Skeletal muscle tissue (tissue), 4 donors: ENCODE results near the gene STK11. TPM values are rescaled to one million over a fixed set of nuclear protein-coding genes. Genes with fewer than 3 reads are reported as not detected.

ENCODE experiments used
- H3K27ac ChIP-seq: one replicate; pipeline ENCODE4 v1.7.0; 2013; ENCODE audit warnings: mild to moderate bottlenecking, low read depth, low read length, inconsistent platforms
- H3K27me3 ChIP-seq, 3 donors: one replicate each; pipeline ENCODE4 v1.7.0; 2013; ENCODE audit warnings: low read length in 3 of 3; ENCODE audit not compliant: control insufficient read depth in 3 of 3, insufficient read depth in 3 of 3
- H3K36me3 ChIP-seq, 3 donors: one replicate each; pipeline ENCODE4 v1.7.0; 2013; ENCODE audit warnings: low read length in 3 of 3; ENCODE audit not compliant: control insufficient read depth in 3 of 3, insufficient read depth in 3 of 3
- H3K4me1 ChIP-seq, 3 donors: one replicate each; pipeline ENCODE4 v1.7.0; 2013; ENCODE audit warnings: low read length in 3 of 3, mild to moderate bottlenecking in 3 of 3; ENCODE audit not compliant: control insufficient read depth in 3 of 3, insufficient read depth in 3 of 3
- H3K4me3 ChIP-seq, 3 donors: one replicate each; pipeline ENCODE4 v1.7.0; 2013; ENCODE audit warnings: low read length in 3 of 3
- H3K9ac ChIP-seq, 3 donors: one replicate each; pipeline ENCODE4 v1.7.0; 2013; ENCODE audit warnings: low read length in 3 of 3, mild to moderate bottlenecking in 3 of 3, moderate library complexity in 2 of 3, low read depth in 1 of 3
- H3K9me3 ChIP-seq, 3 donors: one replicate each; pipeline ENCODE4 v1.7.0; 2013; ENCODE audit warnings: low read length in 3 of 3; ENCODE audit not compliant: control insufficient read depth in 3 of 3
- total RNA-seq: library from RNA; depleted of rRNA; stranded (reverse); fragments of >200 nt; gene quantifications from one replicate; pipeline ENCODE4 v1.2.3, GENCODE V29; 2014
- donor health status: Osteomylitis.

STK11 gene
- total RNA-seq, 1 donor from 2014 or later: 51.7 TPM

DNA sequence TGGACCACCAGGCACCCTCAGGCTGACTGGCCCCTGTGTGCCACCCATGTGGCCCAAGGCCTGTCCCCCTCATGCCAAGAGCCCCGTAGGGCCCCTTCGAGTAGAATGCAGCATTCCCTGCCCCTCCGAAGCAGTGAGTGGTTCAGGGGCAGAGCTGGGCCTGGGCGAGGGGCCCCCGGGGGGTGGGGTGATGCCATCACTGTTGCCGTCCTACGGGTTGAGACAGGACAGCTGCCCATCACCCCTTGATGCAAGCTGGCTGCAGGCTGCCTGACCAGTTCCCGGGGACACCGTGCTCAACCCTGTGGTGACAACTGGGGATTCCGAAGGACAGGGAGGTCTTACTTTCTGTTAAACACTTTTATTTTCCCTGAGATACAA is 36.2 kb upstream of the STK11 start:
- Histone ChIP-seq H3K4me1 (peaks cover 6 to 63% (median 18%) of the 10 kb centered on the region in 3 donors), H3K27ac (peak overlapping the region; percentile 72), H3K9ac (peak overlapping the region in 1 of 3 donors; percentile 38), H3K4me3 (peak overlapping the region in 1 of 3 donors; percentile 32), H3K36me3 (peaks cover 0 to 7% (median 5%) of the 10 kb centered on the region in 3 donors), H3K9me3 (no peaks in the 10 kb centered on the region), H3K27me3 (no peaks in the 10 kb centered on the region)

DNA sequence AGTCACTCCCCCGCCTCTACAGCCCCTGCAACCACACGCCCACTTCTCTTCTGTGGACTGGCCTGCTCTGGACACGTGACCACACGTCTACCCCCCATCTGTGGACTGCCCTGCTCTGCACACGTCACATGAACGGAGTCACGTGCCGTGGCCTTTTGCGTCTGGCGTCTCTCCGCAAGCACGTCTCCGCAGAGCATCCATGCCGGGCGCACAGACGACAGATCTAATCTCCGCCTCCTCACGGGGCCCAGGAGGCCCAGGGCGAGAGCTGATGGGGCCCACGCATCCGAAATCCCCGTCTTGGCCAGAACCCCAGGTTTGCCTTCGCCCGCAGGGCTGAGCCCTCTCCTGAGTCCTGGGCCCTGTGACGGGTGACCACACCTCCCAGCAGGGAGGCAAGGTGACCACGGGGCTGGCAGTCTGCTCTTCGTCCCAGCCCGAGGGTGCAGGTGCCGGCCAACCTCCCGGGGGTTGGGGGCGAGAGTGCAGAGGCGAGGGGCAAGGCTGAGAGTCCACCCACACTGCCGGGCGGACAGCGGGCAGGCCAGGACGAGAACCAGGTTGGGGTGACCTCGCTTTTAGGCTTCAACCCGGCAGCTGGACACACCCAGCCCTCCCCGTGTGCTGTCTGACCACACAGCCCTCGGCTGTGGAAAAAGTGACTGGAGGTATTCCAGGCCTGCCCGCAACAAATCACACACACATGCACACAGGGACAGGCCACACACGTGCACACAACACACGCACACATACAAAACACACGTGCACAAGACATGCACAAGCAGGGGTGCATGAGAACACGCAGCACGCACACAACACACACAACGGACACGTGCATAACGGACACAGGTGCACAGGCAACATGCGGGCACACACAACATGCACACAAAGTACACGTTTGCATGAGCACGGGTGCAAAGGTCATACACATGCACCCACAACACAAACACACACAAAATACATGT is 35.4 kb upstream of the STK11 start:
- H3K4me1 ChIP-seq: peaks cover 6 to 58% (median 18%) of the 10 kb centered on the region in 3 donors
- H3K36me3 ChIP-seq: peaks cover 0 to 7% (median 5%) of the 10 kb centered on the region in 3 donors
- H3K4me3 ChIP-seq: peak overlapping the region in 1 of 3 donors; percentile 15
- H3K9ac ChIP-seq: no peak overlapping the region
- peak overlapping the region; percentile 72 for H3K27ac ChIP-seq
- H3K27me3 ChIP-seq: peaks cover 0 to under 1% (median 0%) of the 10 kb centered on the region in 3 donors
- H3K9me3 ChIP-seq: no peaks in the 10 kb centered on the region

- no peak overlapping the region for H3K9ac ChIP-seq
These were observed 34.4 kb upstream of the STK11 start for GRCh38 chr19:1170938-1171754.

GRCh38 chr19:1171755-1172352 is 33.7 kb upstream of the STK11 start:
- Histone ChIP-seq H3K27ac (peak overlapping the region; percentile 89), H3K9me3 (no peaks in the 10 kb centered on the region), H3K4me1 (peaks cover 6 to 55% (median 18%) of the 10 kb centered on the region in 3 donors), H3K4me3 (peak overlapping the region in 2 of 3 donors; percentile 30 to 84), H3K36me3 (peaks cover 0 to 7% (median 5%) of the 10 kb centered on the region in 3 donors), H3K27me3 (peaks cover 0 to 5% (median 0%) of the 10 kb centered on the region in 3 donors), H3K9ac (peak overlapping the region in 2 of 3 donors; percentile 82 to 88)

More at GRCh38 chr19:1170938-1171754, 34.4 kb upstream of the STK11 start:
- peaks cover 6 to 55% (median 18%) of the 10 kb centered on the region in 3 donors for H3K4me1 ChIP-seq
- H3K27me3 ChIP-seq: peaks cover 0 to 5% (median 0%) of the 10 kb centered on the region in 3 donors
- no peaks in the 10 kb centered on the region for H3K9me3 ChIP-seq
- peaks cover 0 to 7% (median 5%) of the 10 kb centered on the region in 3 donors for H3K36me3 ChIP-seq
- peak overlapping the region in 1 of 3 donors; percentile 15 for H3K4me3 ChIP-seq
- H3K27ac ChIP-seq: no peak overlapping the region

GRCh38 chr19:1172353-1173158 is 33.0 kb upstream of the STK11 start:
- Histone ChIP-seq H3K36me3 (peaks cover 0 to 7% (median 2%) of the 10 kb centered on the region in 3 donors), H3K27ac (peak overlapping the region; percentile 89), H3K9ac (peak overlapping the region; percentile 81 to 88 (median 82)), H3K4me1 (peaks cover 8 to 55% (median 18%) of the 10 kb centered on the region in 3 donors), H3K9me3 (no peaks in the 10 kb centered on the region), H3K27me3 (peaks cover 0 to 9% (median 2%) of the 10 kb centered on the region in 3 donors), H3K4me3 (peak overlapping the region; percentile 80 to 84 (median 81))

- Histone ChIP-seq H3K4me1 (peaks cover 9 to 57% (median 20%) of the 10 kb centered on the region in 3 donors), H3K27ac (peak overlapping the region; percentile 89), H3K36me3 (peaks cover 0 to 7% (median 2%) of the 10 kb centered on the region in 3 donors), H3K27me3 (peaks cover 0 to 13% (median 5%) of the 10 kb centered on the region in 3 donors), H3K9me3 (no peaks in the 10 kb centered on the region), H3K4me3 (peak overlapping the region; percentile 80 to 84 (median 81)), H3K9ac (peak overlapping the region; percentile 81 to 88 (median 82))
These were observed 32.3 kb upstream of the STK11 start for GRCh38 chr19:1173159-1173844.

DNA sequence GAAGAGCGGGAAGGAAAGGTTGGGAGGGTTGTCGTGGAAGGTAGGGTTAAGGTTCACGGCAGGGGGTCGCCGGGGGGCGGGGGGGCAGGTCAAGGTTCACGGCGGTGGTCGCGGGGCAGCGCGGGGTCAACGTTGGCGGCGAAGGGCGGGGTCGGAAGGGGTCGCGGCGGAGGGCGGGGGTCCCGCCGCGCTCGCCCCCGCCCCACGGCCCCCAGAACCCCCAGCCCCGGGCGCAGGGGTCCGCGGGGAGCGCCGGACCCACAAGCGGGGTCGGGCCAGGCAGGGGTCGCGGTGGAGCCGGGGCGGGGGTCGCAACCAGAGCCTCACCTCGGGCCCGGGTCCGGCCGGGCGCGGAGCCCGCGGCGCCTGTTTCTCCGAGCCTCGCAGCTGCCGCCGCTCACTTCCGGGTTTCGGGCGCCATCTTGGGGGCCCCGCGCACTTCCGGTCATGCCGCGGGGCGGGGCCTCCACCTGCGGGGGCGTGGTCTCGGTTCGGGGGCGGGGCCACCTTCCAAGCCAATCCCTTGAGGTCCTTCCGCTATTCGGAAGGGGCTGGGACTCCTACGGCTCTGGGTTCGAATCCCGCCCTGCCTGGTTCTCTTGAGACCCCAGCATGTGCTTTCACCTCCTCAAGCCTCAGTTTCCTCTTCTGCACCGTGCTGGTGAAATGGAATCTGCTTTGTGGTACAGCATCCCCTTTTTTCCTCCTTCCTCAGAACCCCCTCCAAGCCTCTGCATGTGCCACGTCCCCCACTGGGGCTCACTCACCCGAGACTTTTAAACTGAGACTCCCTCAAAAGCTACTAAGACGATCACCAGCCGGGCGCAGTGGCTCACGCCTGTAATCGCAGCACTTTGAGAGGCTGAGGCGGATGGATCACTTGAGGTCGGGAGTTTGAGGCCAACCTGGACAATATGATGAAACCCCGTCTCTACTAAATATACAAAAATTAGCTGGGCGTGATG is 31.5 kb upstream of the STK11 start, which contains the start of gene SBNO2:
Gene SBNO2 (minus strand): TSS at position 424 of the 965 bp plus-strand sequence. CDS start 19,992 bp downstream, outside the sequence.
- Histone ChIP-seq H3K9ac (peak within 1 kb of the TSS; percentile 81 to 88 (median 82)), H3K4me1 (peaks cover 9 to 53% (median 20%) of the 10 kb centered on the region in 3 donors)

More for the DNA sequence above, 31.5 kb upstream of the STK11 start, which contains the start of gene SBNO2:
- Histone ChIP-seq H3K36me3 (peaks cover 0 to 7% (median 2%) of the 10 kb centered on the region in 3 donors), H3K27ac (peak within 1 kb of the TSS; percentile 89), H3K9me3 (no peaks in the 10 kb centered on the region), H3K27me3 (peaks cover 0 to 13% (median 5%) of the 10 kb centered on the region in 3 donors), H3K4me3 (peak within 1 kb of the TSS; percentile 80 to 84 (median 81))
